Measurements from ENCODE around the gene KLHL1. TPM values are rescaled to one million over a fixed set of nuclear protein-coding genes. Genes with fewer than 3 reads are reported as not detected.

The KLHL1 gene
- polyA plus RNA-seq, 3 donors = not detected

DNA sequence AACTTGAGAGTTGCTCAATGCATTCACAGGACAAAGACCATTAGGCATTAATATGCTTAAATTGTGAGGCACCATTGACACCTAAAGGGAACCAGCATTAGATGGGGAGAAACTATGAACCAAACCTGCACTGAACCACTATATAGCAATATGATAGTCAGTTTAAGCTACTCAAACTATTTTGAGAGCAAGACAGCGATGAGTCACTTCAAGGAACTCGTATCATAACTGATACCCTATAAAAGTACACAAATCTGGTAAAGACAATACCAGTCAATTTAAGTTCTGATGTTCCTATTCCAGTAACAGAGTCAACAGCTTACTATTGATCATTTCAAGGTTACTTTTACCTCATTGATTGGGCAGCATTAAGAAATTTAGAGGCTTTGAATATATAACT lies 151.9 kb downstream of the KLHL1 start:
- 100% methylated on average over 1 of the region's 2 CpGs for WGBS (ENCODE audit: insufficient coverage)
- H3K27me3 ChIP-seq (ENCODE audit: control insufficient read depth in 2 of 2, insufficient read depth in 2 of 2, low read length in 2 of 2) = no peaks in the 10 kb centered on the region
- no peak overlapping the region for H3K27ac Mint-ChIP-seq

DNA sequence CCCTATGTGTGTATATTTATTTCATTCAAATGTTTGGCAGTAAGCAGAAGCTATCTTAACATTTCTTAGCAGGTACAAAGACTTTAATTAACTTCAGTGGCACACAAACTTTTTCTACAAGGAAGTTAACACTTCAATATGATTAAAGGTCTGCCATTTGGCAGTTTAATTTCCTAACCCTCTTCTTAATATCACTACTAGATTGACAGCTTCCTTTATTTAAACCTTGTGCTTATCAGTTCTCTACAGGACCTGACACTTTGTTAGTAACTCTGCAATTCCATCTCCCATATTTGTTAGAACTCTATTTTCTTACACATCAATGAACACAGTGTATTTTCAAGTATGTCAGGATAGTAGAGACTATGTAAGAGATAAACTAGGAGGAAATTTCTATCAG lies 153.0 kb downstream of the KLHL1 start:
- Histone ChIP-seq H3K4me2 (replicated peaks; ENCODE audit: extremely low read depth, low read length, poor library complexity, severe bottlenecking) (no peak overlapping the region), H3K9me3 (replicated peaks in 1 of 2; ENCODE audit: control insufficient read depth in 1 of 2, insufficient read depth in 1 of 2, low read length in 2 of 2) (no peaks in the 10 kb centered on the region), H3K4me3 (replicated peaks in 1 of 3; ENCODE audit: low read depth in 2 of 3, low read length in 3 of 3) (no peak overlapping the region), H3K4me1 (ENCODE audit: control insufficient read depth in 1 of 2, insufficient read depth in 2 of 2, low read length in 2 of 2) (no peaks in the 10 kb centered on the region), H2AFZ (ENCODE audit: insufficient read depth, low read depth, low read length, poor library complexity, severe bottlenecking) (no peak overlapping the region), H3K9ac (ENCODE audit: insufficient read depth, low read length, poor library complexity, severe bottlenecking) (no peak overlapping the region), H3K79me2 (ENCODE audit: insufficient read depth, low read length) (no peaks in the 10 kb centered on the region), H3K27ac (ENCODE audit: low read depth in 1 of 2, low read length in 2 of 2) (no peak overlapping the region), H3K27me3 (ENCODE audit: control insufficient read depth in 2 of 2, insufficient read depth in 2 of 2, low read length in 2 of 2) (no peaks in the 10 kb centered on the region), H4K20me1 (ENCODE audit: insufficient read depth, low read length) (no peaks in the 10 kb centered on the region), H3K36me3 (replicated peaks in 1 of 2; ENCODE audit: control insufficient read depth in 1 of 2, insufficient read depth in 2 of 2, low read length in 2 of 2) (no peaks in the 10 kb centered on the region)
- Mint-ChIP-seq H3K4me3 (no peak overlapping the region), H3K27me3 (ENCODE audit: low read depth in 3 of 3) (no peaks in the 10 kb centered on the region), H3K9me3 (peaks cover 0 to 2% (median 0%) of the 10 kb centered on the region in 7 donors), H3K27ac (no peak overlapping the region), H3K4me1 (no peaks in the 10 kb centered on the region), H3K36me3 (no peaks in the 10 kb centered on the region)
- DNase-seq = no peak
- TF ChIP-seq, protein P1, sequence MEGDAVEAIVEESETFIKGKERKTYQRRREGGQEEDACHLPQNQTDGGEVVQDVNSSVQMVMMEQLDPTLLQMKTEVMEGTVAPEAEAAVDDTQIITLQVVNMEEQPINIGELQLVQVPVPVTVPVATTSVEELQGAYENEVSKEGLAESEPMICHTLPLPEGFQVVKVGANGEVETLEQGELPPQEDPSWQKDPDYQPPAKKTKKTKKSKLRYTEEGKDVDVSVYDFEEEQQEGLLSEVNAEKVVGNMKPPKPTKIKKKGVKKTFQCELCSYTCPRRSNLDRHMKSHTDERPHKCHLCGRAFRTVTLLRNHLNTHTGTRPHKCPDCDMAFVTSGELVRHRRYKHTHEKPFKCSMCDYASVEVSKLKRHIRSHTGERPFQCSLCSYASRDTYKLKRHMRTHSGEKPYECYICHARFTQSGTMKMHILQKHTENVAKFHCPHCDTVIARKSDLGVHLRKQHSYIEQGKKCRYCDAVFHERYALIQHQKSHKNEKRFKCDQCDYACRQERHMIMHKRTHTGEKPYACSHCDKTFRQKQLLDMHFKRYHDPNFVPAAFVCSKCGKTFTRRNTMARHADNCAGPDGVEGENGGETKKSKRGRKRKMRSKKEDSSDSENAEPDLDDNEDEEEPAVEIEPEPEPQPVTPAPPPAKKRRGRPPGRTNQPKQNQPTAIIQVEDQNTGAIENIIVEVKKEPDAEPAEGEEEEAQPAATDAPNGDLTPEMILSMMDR (IDR thresholded peaks at IDR 0.05) = no peak
- intact Hi-C loops (cut with micrococcal nuclease) = no loop called here

More for the DNA sequence above, 151.9 kb downstream of the KLHL1 start:
- Mint-ChIP-seq H3K36me3 (no peaks in the 10 kb centered on the region), H3K27me3 (ENCODE audit: low read depth in 3 of 3) (no peaks in the 10 kb centered on the region), H3K9me3 (peaks cover 0 to under 1% (median 0%) of the 10 kb centered on the region in 7 donors), H3K4me1 (no peaks in the 10 kb centered on the region), H3K4me3 (no peak overlapping the region)
- Histone ChIP-seq H3K9me3 (replicated peaks in 1 of 2; ENCODE audit: control insufficient read depth in 1 of 2, insufficient read depth in 1 of 2, low read length in 2 of 2) (no peaks in the 10 kb centered on the region), H3K4me2 (replicated peaks; ENCODE audit: extremely low read depth, low read length, poor library complexity, severe bottlenecking) (no peak overlapping the region), H3K79me2 (ENCODE audit: insufficient read depth, low read length) (no peaks in the 10 kb centered on the region), H2AFZ (ENCODE audit: insufficient read depth, low read depth, low read length, poor library complexity, severe bottlenecking) (no peak overlapping the region), H3K4me1 (ENCODE audit: control insufficient read depth in 1 of 2, insufficient read depth in 2 of 2, low read length in 2 of 2) (no peaks in the 10 kb centered on the region), H3K27ac (ENCODE audit: low read depth in 1 of 2, low read length in 2 of 2) (no peak overlapping the region), H4K20me1 (ENCODE audit: insufficient read depth, low read length) (no peaks in the 10 kb centered on the region), H3K4me3 (replicated peaks in 1 of 3; ENCODE audit: low read depth in 2 of 3, low read length in 3 of 3) (no peak overlapping the region), H3K36me3 (replicated peaks in 1 of 2; ENCODE audit: control insufficient read depth in 1 of 2, insufficient read depth in 2 of 2, low read length in 2 of 2) (no peaks in the 10 kb centered on the region), H3K9ac (ENCODE audit: insufficient read depth, low read length, poor library complexity, severe bottlenecking) (no peak overlapping the region)
- intact Hi-C loops (cut with micrococcal nuclease) = no loop called here
- no peak for DNase-seq
- TF ChIP-seq, protein P1 (IDR thresholded peaks at IDR 0.05) = no peak
